Neuron (in vitro differentiated cells): ENCODE data around the gene ADAMTS3.

Experiments used
- H2AFZ ChIP-seq: one replicate; pipeline ENCODE4 v1.6.1; 2013; ENCODE audit warnings: low read depth, mild to moderate bottlenecking, inconsistent platforms, low read length, moderate library complexity
- H3K27me3 ChIP-seq: one replicate; pipeline ENCODE4 v1.6.1; 2013; ENCODE audit warnings: low read length; ENCODE audit not compliant: insufficient read depth
- H3K36me3 ChIP-seq: one replicate; pipeline ENCODE4 v1.6.1; 2013; ENCODE audit warnings: low read length; ENCODE audit not compliant: insufficient read depth
- H3K4me1 ChIP-seq: one replicate; pipeline ENCODE4 v1.6.1; 2013; ENCODE audit warnings: low read length; ENCODE audit not compliant: insufficient read depth
- H3K4me3 ChIP-seq: 2 replicates; pipeline ENCODE4 v1.5.1; 2013; ENCODE audit warnings: mild to moderate bottlenecking, low read length, moderate library complexity
- H3K9me3 ChIP-seq: one replicate; pipeline ENCODE4 v1.6.1; 2013; ENCODE audit warnings: low read length

The ADAMTS3 gene

DNA sequence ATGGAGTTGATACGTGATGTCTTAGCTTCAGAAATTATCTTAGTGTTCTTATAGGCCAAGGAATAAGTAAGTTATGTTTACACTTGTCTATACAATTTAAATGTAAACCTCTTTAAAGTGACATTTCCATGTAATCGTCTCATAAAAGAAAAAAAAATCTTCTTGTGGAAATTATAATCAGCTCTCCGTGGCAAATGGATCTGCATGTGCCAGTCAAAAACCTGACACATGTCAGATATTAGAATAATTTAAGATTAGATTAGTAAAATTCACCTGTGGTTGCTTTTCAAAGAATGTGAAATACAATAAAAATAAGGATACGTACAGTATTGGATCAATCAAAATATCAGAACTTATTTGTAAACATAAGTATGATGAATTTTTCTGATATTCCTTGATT, 263.9 kb downstream of the ADAMTS3 start:
- Histone ChIP-seq H3K4me1 (peaks cover 5% of the 10 kb centered on the region), H3K4me3 (no peak overlapping the region), H3K27me3 (no peaks in the 10 kb centered on the region), H3K9me3 (no peaks in the 10 kb centered on the region), H2AFZ (no peak overlapping the region), H3K36me3 (no peaks in the 10 kb centered on the region)

DNA sequence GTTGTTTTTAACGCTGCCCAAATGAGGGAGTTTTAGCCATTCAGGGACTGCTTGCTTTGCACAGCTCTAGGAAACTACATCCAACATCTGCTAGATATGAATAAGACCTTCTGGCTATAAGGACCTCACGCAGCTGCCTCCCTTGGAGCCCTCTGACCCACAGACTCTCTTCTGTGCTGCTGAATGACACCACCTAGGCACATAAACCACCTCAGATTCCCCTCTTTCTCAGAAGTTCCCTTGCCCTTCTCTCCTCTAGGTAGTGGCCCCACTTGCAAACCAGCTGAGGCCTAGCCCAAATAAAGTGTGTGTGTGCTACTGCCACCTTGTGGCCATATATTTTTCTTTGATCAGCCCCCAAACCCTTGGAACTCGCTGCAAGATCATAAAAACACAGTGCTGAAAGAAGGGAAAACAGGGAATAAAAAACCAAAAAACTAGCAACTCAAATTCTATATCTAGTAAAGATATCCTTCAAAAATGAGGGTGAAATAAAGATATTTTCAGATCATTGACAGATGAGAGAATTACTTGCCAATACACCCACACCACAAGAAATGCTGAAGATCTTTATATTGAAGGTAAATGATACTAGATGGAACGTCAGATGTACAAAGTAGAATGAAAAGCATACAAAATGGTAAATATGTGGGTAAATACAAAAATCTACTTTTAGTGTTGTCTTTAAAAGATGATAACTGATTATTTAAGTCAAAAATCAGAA, 265.9 kb downstream of the ADAMTS3 start:
- no peaks in the 10 kb centered on the region for H3K9me3 ChIP-seq
- H3K36me3 ChIP-seq: no peaks in the 10 kb centered on the region
- no peaks in the 10 kb centered on the region for H3K27me3 ChIP-seq
- no peak overlapping the region for H3K4me3 ChIP-seq
- H3K4me1 ChIP-seq: no peaks in the 10 kb centered on the region
- no peak overlapping the region for H2AFZ ChIP-seq

DNA sequence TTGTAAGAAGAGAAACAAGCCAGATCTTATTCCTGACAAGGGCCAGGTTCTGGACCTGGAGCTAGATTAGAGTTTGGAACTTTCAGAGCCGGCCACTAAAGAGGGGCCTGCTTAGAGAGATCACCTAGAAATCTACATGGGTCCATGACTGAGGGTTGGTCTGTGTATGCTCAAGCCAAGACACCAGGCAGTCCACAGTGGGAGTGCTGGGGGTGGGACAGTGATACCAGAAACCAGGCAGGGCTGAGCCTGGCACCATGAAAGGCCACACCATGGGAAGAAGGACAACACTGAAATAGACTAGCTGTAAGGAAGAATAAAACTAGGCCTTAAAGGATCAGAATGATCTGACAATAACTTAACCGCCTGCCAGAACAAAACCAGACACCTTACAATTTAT, 267.3 kb downstream of the ADAMTS3 start:
- Histone ChIP-seq H3K4me3 (no peak overlapping the region), H3K27me3 (no peaks in the 10 kb centered on the region), H3K4me1 (no peaks in the 10 kb centered on the region), H3K36me3 (no peaks in the 10 kb centered on the region), H3K9me3 (no peaks in the 10 kb centered on the region), H2AFZ (no peak overlapping the region)

DNA sequence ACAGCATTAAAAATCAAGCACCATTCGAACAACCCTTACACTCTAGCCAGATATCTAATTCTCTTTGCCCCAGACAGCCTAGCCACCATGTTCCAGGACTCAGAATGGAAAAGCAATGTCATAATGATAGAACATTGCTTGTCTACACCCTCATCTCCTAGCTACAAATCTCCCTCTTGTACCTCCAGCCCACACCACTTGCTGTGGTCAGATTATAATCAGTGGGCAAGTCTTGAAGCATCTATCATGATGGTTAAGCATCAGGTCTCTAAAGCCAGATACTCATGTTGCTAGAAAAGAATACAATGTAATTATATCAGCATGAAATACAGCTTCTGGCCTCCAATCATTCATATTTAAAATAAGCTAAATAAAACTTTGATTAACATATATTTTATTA, 268.9 kb downstream of the ADAMTS3 start:
- H3K36me3 ChIP-seq: no peaks in the 10 kb centered on the region
- no peaks in the 10 kb centered on the region for H3K4me1 ChIP-seq
- H3K9me3 ChIP-seq: no peaks in the 10 kb centered on the region
- no peak overlapping the region for H2AFZ ChIP-seq
- H3K27me3 ChIP-seq: no peaks in the 10 kb centered on the region
- no peak overlapping the region for H3K4me3 ChIP-seq

DNA sequence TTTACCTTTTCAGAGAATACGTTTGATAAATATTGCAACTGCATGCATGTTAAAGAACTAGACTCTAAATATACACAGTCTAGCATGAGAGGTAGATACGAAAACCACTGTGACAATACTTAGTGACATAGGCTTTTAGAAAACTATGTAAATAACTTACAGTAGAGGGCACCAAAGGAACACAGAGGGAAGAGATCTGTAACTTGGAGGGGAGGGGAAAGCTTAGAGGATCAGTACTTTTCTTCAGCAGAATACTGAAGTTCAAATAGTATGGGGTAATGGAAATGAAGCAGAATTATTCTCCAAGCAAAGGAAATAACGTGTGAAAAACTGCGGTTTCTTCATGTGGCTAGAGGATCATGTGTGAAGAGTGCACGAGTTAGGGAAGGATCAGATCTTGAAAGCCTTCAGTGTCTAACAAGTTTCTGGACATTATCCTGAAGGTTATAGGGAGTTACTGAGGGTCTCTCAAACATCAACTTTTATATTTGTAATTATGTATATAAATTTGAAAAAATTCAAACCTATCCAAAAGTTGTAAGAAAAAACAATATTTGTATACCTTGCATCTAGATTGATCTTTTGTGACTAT, 273.0 kb downstream of the ADAMTS3 start:
- Histone ChIP-seq H3K36me3 (no peaks in the 10 kb centered on the region), H3K9me3 (no peaks in the 10 kb centered on the region), H3K27me3 (no peaks in the 10 kb centered on the region), H3K4me1 (no peaks in the 10 kb centered on the region), H3K4me3 (no peak overlapping the region), H2AFZ (no peak overlapping the region)

DNA sequence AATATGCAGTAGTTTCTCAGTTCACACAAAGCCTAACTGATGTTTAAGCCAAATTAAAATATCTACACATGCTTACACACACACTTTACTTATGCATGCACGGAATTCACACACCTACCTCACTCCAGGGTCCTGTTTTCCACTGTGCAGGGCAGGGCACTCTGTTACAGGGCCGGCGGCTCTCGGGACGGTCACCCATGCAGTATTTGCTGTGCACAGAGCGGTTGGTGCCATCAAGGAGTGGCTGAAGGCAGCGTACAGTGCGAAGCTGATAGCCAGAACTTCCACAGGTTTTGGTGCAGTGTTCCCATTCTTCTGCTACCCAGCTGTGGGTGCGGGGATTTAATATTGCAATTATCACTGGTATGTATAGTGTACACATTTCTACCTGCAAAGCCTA, 278.3 kb downstream of the ADAMTS3 start:
- Histone ChIP-seq H3K4me1 (no peaks in the 10 kb centered on the region), H3K4me3 (no peak overlapping the region), H2AFZ (no peak overlapping the region), H3K27me3 (no peaks in the 10 kb centered on the region), H3K9me3 (no peaks in the 10 kb centered on the region), H3K36me3 (no peaks in the 10 kb centered on the region)

DNA sequence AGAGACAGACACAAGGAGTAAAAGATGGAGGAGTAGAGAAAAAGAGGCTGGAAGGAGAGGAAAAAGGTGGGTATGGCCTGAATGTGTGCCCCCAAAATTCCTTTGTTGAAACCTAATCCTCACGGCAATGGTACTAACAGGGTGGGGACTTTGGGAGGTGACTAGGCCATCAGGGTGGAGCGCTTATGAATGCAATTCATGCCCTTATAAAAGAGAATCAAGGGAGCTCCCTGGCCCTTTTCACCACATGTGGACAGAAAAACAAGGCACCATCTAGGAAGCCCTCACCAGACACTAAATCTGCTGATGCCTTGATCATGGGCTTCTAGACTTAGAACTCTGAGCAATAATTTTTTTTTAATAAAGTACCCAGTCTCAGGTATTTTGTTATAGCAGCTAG, 282.1 kb downstream of the ADAMTS3 start:
- Histone ChIP-seq H3K36me3 (no peaks in the 10 kb centered on the region), H3K4me1 (no peaks in the 10 kb centered on the region), H3K4me3 (no peak overlapping the region), H2AFZ (no peak overlapping the region), H3K27me3 (no peaks in the 10 kb centered on the region), H3K9me3 (no peaks in the 10 kb centered on the region)

DNA sequence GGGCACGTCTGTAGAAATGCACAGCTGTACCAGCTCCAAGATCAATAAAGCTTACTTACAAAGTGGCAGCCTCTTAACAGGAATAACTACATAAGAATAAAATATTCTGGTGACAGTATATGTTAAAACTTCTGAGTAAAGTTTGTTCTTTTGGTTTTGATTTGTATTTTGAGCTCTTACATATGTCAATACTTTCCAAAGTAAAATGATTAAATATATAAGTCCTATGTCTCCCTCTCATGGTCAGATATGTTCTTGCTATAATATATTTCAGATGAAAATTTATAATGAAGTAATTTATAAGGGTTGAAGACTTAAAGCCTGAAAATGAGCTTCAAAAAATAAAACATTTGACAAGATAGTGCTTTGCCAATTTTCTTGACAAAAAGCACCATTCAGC, 282.8 kb downstream of the ADAMTS3 start:
- H2AFZ ChIP-seq: no peak overlapping the region
- H3K36me3 ChIP-seq: no peaks in the 10 kb centered on the region
- H3K9me3 ChIP-seq: no peaks in the 10 kb centered on the region
- H3K4me3 ChIP-seq: no peak overlapping the region
- no peaks in the 10 kb centered on the region for H3K4me1 ChIP-seq
- H3K27me3 ChIP-seq: no peaks in the 10 kb centered on the region

DNA sequence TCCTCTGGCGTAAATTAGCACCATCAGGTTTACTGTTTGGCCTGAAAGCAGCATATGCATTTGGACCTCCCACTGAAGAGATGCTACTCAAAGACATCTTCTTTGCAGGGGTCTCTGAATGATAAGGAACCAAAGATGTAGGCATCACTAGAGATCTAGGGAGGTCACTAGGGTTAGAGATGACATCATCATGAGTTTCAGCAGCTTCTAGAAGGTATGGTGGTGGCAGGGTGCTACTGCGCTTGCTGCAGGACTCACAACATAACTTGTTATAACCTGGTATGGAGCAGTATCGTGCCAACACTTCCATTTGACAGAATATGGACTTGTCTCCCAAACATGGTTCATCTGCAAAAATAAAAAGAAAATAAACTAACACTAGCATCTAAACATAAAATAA, 285.7 kb downstream of the ADAMTS3 start:
- no peaks in the 10 kb centered on the region for H3K4me1 ChIP-seq
- no peaks in the 10 kb centered on the region for H3K9me3 ChIP-seq
- no peak overlapping the region for H2AFZ ChIP-seq
- no peaks in the 10 kb centered on the region for H3K36me3 ChIP-seq
- no peak overlapping the region for H3K4me3 ChIP-seq
- no peaks in the 10 kb centered on the region for H3K27me3 ChIP-seq

DNA sequence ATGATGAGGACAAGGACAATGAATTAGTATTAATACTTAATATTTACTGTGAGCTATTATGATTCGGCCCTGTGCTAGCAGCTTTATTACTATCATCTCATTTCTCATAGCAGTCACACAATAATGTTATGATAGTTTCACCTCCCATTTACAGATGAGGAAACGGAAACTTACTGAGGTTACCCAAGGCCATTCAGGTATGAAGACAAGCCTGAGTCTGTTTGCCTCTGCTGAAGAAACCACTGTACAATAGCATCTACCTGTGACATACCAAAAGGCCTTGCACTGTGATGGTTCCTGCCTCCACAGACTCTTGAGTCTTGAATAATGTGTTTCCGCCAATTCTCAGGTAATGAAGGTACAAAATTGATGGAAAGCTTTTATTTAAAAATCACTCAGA, 288.8 kb downstream of the ADAMTS3 start:
- H3K27me3 ChIP-seq: no peaks in the 10 kb centered on the region
- H3K9me3 ChIP-seq: no peaks in the 10 kb centered on the region
- no peaks in the 10 kb centered on the region for H3K4me1 ChIP-seq
- H2AFZ ChIP-seq: no peak overlapping the region
- H3K4me3 ChIP-seq: no peak overlapping the region
- H3K36me3 ChIP-seq: no peaks in the 10 kb centered on the region

DNA sequence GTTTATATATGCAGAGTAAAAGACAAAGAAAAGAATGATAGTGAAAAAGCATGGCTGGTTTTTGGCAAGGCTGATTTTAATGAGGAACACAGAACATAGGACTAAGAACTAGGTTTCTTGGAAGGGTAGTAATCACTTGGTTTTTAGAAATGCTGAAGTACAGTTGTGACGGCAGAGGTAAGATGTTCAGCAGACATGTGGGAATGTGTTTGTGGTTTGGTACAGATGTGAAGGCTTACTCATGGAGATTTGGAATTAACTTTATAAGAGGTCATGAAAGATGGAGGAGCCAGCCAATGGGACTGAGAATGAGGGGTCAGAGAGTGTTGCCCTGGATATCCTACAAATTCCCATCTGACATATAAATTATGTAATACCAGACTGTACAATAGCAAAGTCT, 293.6 kb downstream of the ADAMTS3 start:
- H3K36me3 ChIP-seq: no peaks in the 10 kb centered on the region
- H2AFZ ChIP-seq: no peak overlapping the region
- H3K4me1 ChIP-seq: no peaks in the 10 kb centered on the region
- peaks cover 2% of the 10 kb centered on the region for H3K9me3 ChIP-seq
- H3K27me3 ChIP-seq: no peaks in the 10 kb centered on the region
- no peak overlapping the region for H3K4me3 ChIP-seq

DNA sequence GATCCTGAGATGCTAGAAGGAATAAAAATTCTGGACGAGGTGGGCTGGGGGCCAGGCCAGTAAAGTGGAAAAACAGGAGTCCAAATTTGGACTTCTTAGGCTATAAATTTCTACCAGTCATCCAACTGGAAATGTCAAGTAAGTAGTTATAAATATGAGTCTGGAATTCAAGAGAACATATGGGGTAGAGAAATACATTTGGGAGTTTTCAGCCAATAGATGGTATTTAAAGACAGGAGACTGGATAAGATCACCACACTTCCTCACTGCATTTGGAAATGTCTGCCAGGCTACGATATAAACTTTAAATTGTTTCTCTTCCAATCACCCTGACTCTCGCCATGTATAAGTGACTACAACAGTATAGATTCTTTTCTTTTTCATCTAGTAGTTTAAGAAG, 294.8 kb downstream of the ADAMTS3 start:
- Histone ChIP-seq H3K9me3 (peaks cover 2% of the 10 kb centered on the region), H2AFZ (no peak overlapping the region), H3K4me1 (no peaks in the 10 kb centered on the region), H3K36me3 (no peaks in the 10 kb centered on the region), H3K27me3 (no peaks in the 10 kb centered on the region), H3K4me3 (no peak overlapping the region)

DNA sequence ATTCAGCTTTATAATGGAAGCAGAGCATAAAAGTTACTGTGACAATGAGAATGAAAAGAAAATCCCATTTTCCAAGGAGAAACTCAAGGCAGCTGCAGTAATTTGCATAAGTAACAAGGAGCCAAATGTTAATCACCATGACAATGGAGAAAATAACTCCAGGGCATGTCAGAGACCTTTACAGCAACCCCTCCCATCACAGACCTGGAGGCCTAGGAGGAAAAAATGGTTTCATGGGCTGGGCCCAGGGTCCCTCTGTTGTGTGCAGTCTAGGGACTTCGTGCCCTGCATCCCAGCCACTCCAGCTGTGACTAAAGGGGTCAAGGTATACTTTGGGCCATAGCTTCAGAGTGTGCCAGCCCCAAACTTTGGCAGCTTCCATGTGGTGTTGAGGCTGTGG, 313.8 kb downstream of the ADAMTS3 start:
- no peak overlapping the region for H3K4me3 ChIP-seq
- H3K27me3 ChIP-seq: no peaks in the 10 kb centered on the region
- H3K36me3 ChIP-seq: no peaks in the 10 kb centered on the region
- H3K4me1 ChIP-seq: no peaks in the 10 kb centered on the region
- no peak overlapping the region for H2AFZ ChIP-seq
- peaks cover 2% of the 10 kb centered on the region for H3K9me3 ChIP-seq

DNA sequence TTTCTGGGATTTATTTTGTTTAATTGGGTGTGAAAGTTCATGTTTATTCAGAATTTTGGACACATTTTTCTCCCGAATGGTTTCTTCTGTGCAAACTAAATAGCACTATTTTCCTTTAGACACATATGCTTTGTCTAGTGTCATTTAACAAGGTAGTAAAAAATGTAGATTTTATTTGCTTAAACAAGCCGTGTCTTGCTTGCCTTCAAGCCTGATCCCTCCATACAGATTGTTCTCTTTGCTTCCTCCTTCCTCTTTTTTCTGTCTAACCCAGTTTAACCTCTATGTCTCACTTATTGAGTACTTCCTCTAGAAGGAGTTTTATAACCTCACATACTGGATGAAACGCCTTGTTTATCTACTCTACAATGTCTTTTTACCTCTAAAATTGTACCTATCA, 325.4 kb downstream of the ADAMTS3 start:
- Histone ChIP-seq H3K36me3 (no peaks in the 10 kb centered on the region), H2AFZ (no peak overlapping the region), H3K4me3 (no peak overlapping the region), H3K27me3 (no peaks in the 10 kb centered on the region), H3K9me3 (no peaks in the 10 kb centered on the region), H3K4me1 (no peaks in the 10 kb centered on the region)
